Astrocyte (in vitro differentiated cells and primary cell): ENCODE measurements around the gene DGKB. TPM values are rescaled to one million over a fixed set of nuclear protein-coding genes. Genes with fewer than 3 reads are reported as not detected.

Experiments used
- DNase-seq: peaks from one replicate; pipeline ENCODE4 v3.0.0-alpha.2; 2010; ENCODE audit warnings: low read depth
- FAIRE-seq: peaks from 2 replicates; lab custom pipeline; 2011; peaks lifted over from hg19 to GRCh38; lab: Jason Lieb, UNC
- H2AFZ ChIP-seq: 2 replicates; pipeline ENCODE4 v1.6.0; 2012; ENCODE audit warnings: low read depth, low read length, inconsistent platforms
- H3K27ac ChIP-seq: 2 replicates; pipeline ENCODE4 v1.5.1; 2011; ENCODE audit warnings: low read depth, low read length, inconsistent platforms
- H3K27me3 ChIP-seq: 2 replicates; pipeline ENCODE4 v1.6.0; 2011; ENCODE audit warnings: low read length, inconsistent platforms; ENCODE audit not compliant: insufficient read depth
- H3K36me3 ChIP-seq: 2 replicates; pipeline ENCODE4 v1.5.1; 2011; ENCODE audit warnings: low read length, inconsistent platforms; ENCODE audit not compliant: insufficient read depth
- H3K4me1 ChIP-seq: 2 replicates; pipeline ENCODE4 v1.5.1; 2011; ENCODE audit warnings: low read length, inconsistent platforms; ENCODE audit not compliant: insufficient read depth
- H3K4me2 ChIP-seq: 2 replicates; pipeline ENCODE4 v1.6.0; 2012; ENCODE audit warnings: low read length, inconsistent platforms
- H3K4me3 ChIP-seq: 2 replicates; pipeline ENCODE4 v1.5.1; 2011; ENCODE audit warnings: low read depth, mild to moderate bottlenecking, low read length, inconsistent platforms; ENCODE audit not compliant: insufficient read depth
- H3K79me2 ChIP-seq: 2 replicates; pipeline ENCODE4 v1.6.0; 2012; ENCODE audit warnings: mild to moderate bottlenecking, low read length, inconsistent platforms; ENCODE audit not compliant: insufficient read depth
- H3K9ac ChIP-seq: 2 replicates; pipeline ENCODE4 v1.6.0; 2012; ENCODE audit warnings: mild to moderate bottlenecking, low read length, inconsistent platforms
- H3K9me3 ChIP-seq: 2 replicates; pipeline ENCODE4 v1.5.1; 2012; ENCODE audit warnings: low read depth, mild to moderate bottlenecking, low read length, inconsistent platforms; ENCODE audit not compliant: insufficient read depth
- H4K20me1 ChIP-seq: 2 replicates; pipeline ENCODE4 v1.6.0; 2012; ENCODE audit warnings: low read length, inconsistent platforms; ENCODE audit not compliant: insufficient read depth
- H3K27ac Mint-ChIP-seq: one replicate; pipeline ENCODE4 v1.8.0; 2021; ENCODE audit warnings: mild to moderate bottlenecking, mixed read lengths; ENCODE audit not compliant: unreplicated experiment
- H3K27me3 Mint-ChIP-seq: one replicate; pipeline ENCODE4 v1.8.0; 2021; ENCODE audit warnings: low read depth, mixed read lengths; ENCODE audit not compliant: unreplicated experiment
- H3K36me3 Mint-ChIP-seq: one replicate; pipeline ENCODE4 v1.8.0; 2021; ENCODE audit warnings: low read depth, mixed read lengths; ENCODE audit not compliant: unreplicated experiment
- H3K4me1 Mint-ChIP-seq: one replicate; pipeline ENCODE4 v1.8.0; 2021; ENCODE audit warnings: low read depth, mixed read lengths; ENCODE audit not compliant: unreplicated experiment
- H3K4me3 Mint-ChIP-seq: one replicate; pipeline ENCODE4 v1.8.0; 2021; ENCODE audit warnings: mild to moderate bottlenecking, moderate library complexity, mixed read lengths; ENCODE audit not compliant: unreplicated experiment
- H3K9me3 Mint-ChIP-seq: one replicate; pipeline ENCODE4 v1.8.0; 2021; ENCODE audit warnings: mild to moderate bottlenecking, mixed read lengths; ENCODE audit not compliant: unreplicated experiment
- EZH2 ChIP-seq: IDR thresholded peaks from 2 replicates; pipeline ENCODE4 v1.6.1; 2012; ENCODE audit warnings: mild to moderate bottlenecking, low read length, inconsistent platforms; ENCODE audit not compliant: insufficient read depth
- total RNA-seq: library from RNA; stranded (reverse); gene quantifications from 2 replicates; pipeline ENCODE4 v1.2.1, GENCODE V29; 2021
- TF ChIP-seq, protein P1 (sequence below): IDR thresholded peaks from 2 replicates; pipeline ENCODE4 v1.5.1; 2011; ENCODE audit warnings: low read depth, mild to moderate bottlenecking, inconsistent platforms, low read length, moderate library complexity; ENCODE audit not compliant: insufficient read depth

The DGKB gene
- total RNA-seq, 1 donor from 2014 or later: 0.39 TPM

DNA sequence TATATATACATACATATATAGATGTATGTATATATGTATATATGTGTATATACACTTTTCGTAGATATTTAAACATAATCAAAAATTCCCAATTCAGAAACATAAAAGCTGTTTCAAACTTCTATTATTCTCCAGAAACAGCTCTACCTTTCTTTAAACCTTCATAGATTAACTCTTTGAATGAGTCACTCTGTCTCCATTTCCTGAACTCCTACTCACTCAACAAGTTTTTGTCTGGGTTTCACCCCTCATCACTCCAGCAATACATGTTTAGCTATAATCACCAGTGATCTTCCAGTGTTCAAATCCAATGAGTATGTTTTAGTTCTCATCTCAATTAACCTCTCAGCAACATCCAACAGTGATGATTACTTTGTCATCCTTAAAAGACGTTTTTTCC is 9.6 kb downstream of the DGKB start:
- no peak for FAIRE-seq
- Mint-ChIP-seq H3K36me3 (no peaks in the 10 kb centered on the region), H3K9me3 (no peaks in the 10 kb centered on the region), H3K27ac (no peak overlapping the region), H3K4me3 (no peak overlapping the region), H3K27me3 (no peaks in the 10 kb centered on the region), H3K4me1 (peaks cover 9% of the 10 kb centered on the region)
- Histone ChIP-seq H3K27me3 (no peaks in the 10 kb centered on the region), H3K9me3 (no peaks in the 10 kb centered on the region), H3K4me2 (no peak overlapping the region), H3K79me2 (no peaks in the 10 kb centered on the region), H4K20me1 (no peaks in the 10 kb centered on the region), H2AFZ (no peak overlapping the region), H3K4me3 (no peak overlapping the region), H3K36me3 (no peaks in the 10 kb centered on the region), H3K9ac (no peak overlapping the region), H3K27ac (no peak overlapping the region), H3K4me1 (no peaks in the 10 kb centered on the region)
- peak; percentile 8 for DNase-seq
- TF ChIP-seq, protein P1, sequence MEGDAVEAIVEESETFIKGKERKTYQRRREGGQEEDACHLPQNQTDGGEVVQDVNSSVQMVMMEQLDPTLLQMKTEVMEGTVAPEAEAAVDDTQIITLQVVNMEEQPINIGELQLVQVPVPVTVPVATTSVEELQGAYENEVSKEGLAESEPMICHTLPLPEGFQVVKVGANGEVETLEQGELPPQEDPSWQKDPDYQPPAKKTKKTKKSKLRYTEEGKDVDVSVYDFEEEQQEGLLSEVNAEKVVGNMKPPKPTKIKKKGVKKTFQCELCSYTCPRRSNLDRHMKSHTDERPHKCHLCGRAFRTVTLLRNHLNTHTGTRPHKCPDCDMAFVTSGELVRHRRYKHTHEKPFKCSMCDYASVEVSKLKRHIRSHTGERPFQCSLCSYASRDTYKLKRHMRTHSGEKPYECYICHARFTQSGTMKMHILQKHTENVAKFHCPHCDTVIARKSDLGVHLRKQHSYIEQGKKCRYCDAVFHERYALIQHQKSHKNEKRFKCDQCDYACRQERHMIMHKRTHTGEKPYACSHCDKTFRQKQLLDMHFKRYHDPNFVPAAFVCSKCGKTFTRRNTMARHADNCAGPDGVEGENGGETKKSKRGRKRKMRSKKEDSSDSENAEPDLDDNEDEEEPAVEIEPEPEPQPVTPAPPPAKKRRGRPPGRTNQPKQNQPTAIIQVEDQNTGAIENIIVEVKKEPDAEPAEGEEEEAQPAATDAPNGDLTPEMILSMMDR: no peak
- no peak for TF ChIP-seq EZH2

DNA sequence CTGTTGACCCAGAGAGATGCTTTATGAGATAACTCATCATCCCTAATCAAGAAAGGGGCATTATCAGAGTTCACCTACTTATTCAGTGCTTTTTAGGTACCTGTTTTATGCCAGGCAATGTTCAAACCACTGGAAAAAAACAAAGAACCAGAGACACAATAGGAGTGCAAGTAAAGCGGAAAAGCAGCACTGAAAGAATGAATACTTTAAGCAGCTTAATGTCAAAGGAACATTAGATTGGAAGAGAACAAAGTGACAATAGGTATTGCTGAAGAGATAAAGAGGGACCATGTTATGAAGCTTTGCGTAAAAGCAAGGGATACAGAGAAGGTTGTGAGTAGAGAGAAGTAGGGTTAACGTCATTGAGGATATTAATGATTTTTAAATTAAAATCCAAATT is 11.3 kb downstream of the DGKB start:
- H3K27me3 ChIP-seq: no peaks in the 10 kb centered on the region
- no peaks in the 10 kb centered on the region for H3K4me1 ChIP-seq
- H3K9me3 ChIP-seq: no peaks in the 10 kb centered on the region
- DNase-seq: no peak
- Mint-ChIP-seq H3K27ac (no peak overlapping the region), H3K9me3 (no peaks in the 10 kb centered on the region), H3K36me3 (no peaks in the 10 kb centered on the region), H3K4me1 (peaks cover 9% of the 10 kb centered on the region), H3K27me3 (no peaks in the 10 kb centered on the region), H3K4me3 (no peak overlapping the region)
- no peak overlapping the region for H2AFZ ChIP-seq
- TF ChIP-seq, protein P1: no peak
- TF ChIP-seq EZH2: no peak
- H3K79me2 ChIP-seq: no peaks in the 10 kb centered on the region
- no peak overlapping the region for H3K4me3 ChIP-seq
- no peaks in the 10 kb centered on the region for H3K36me3 ChIP-seq
- FAIRE-seq: no peak
- no peak overlapping the region for H3K27ac ChIP-seq
- H3K4me2 ChIP-seq: no peak overlapping the region
- no peak overlapping the region for H3K9ac ChIP-seq
- no peaks in the 10 kb centered on the region for H4K20me1 ChIP-seq

DNA sequence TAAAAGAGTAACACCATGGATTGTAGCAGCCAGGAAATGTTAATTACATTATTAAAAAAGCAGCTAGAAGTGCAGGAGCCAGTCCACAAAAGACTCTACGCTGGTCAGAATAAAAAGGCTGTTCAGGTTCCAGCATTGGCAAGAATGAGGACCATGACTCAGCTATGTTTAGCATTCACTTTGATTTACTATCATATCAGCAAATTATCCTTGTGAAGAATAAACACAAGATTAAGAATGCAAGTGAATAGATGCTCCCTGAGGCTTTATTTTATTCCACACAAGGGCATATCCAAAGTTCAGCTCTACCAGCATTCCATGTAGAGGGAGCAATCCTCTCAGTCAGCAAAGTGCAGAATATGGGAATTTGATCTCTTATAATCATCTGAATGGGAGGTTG is 13.6 kb downstream of the DGKB start:
- no peaks in the 10 kb centered on the region for H3K36me3 Mint-ChIP-seq
- H3K9me3 ChIP-seq: no peaks in the 10 kb centered on the region
- H3K4me2 ChIP-seq: no peak overlapping the region
- no peaks in the 10 kb centered on the region for H3K27me3 ChIP-seq
- H3K27me3 Mint-ChIP-seq: no peaks in the 10 kb centered on the region
- no peak for TF ChIP-seq EZH2
- TF ChIP-seq, protein P1: no peak
- H3K27ac Mint-ChIP-seq: no peak overlapping the region
- no peaks in the 10 kb centered on the region for H3K36me3 ChIP-seq
- H3K79me2 ChIP-seq: no peaks in the 10 kb centered on the region
- H2AFZ ChIP-seq: no peak overlapping the region
- DNase-seq (peak; percentile 18), FAIRE-seq (no peak)
- H3K27ac ChIP-seq: no peak overlapping the region
- no peaks in the 10 kb centered on the region for H4K20me1 ChIP-seq
- no peaks in the 10 kb centered on the region for H3K9me3 Mint-ChIP-seq
- H3K4me1 Mint-ChIP-seq: peaks cover 5% of the 10 kb centered on the region
- H3K4me3 ChIP-seq: no peak overlapping the region
- no peak overlapping the region for H3K9ac ChIP-seq
- H3K4me3 Mint-ChIP-seq: no peak overlapping the region
- no peaks in the 10 kb centered on the region for H3K4me1 ChIP-seq
